MM.1S (cell line): Measurements from ENCODE around the gene TRAF1.

ENCODE experiments used
- CTCF ChIP-seq: fragments of 300-600 bp; sonication (generic); IDR thresholded peaks from 2 replicates; pipeline ENCODE4 v1.5.1; 2016; ENCODE audit warnings: antibody characterized with exemption, low read length, mixed read lengths
- EZH2 ChIP-seq: fragments of 300-600 bp; sonication (generic); optimal IDR thresholded peaks from 2 replicates; pipeline ENCODE3; 2017; ENCODE audit warnings: low read depth, mild to moderate bottlenecking, antibody characterized with exemption, low read length, mixed read lengths
- EZH2phosphoT487 ChIP-seq: fragments of 300-600 bp; sonication (generic); IDR thresholded peaks from 2 replicates; pipeline ENCODE4 v1.6.1; 2018; ENCODE audit warnings: antibody characterized with exemption, low read length

DNA sequence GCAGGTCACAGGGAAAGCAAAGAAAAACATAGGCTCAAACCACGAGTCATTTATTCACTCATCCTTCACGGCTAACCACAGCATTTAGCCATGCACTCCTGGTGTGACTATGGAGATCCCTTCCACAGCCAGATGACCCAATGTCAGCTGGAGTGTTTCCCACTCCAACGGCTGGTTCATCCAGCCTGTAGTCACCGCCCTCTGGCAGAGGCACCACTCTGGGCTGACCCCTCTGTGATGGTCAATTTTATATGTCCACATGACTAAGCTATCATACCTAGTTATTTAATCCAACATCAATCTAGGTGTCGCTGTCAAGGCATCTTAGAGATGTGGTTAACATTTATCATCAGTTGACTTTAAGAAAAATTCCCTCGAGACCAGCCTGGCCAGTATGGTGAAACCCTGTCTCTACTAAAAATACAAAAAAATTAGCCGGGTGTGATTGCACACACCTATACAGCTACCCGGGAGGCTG is 40.1 kb downstream of the TRAF1 start:
- TF ChIP-seq CTCF: no peak
- no peak for TF ChIP-seq EZH2phosphoT487
- no peak for TF ChIP-seq EZH2
